Measurements from ENCODE around the gene SMIM45.

SMIM45 gene

GRCh38 chr22:41946629-41947423 is 5.1 kb upstream of the SMIM45 start, which contains the start of gene CENPM:
TSS of gene CENPM (minus strand) at chr22:41947152. CDS start at chr22:41947076, 76 bp downstream.
- no peak for TF ChIP-seq SMC3 (conservative IDR thresholded peaks at IDR 0.05; ENCODE audit: poor library complexity)
- peak; percentile 99 for TF ChIP-seq MXI1 (conservative IDR thresholded peaks at IDR 0.05; ENCODE audit: poor library complexity, severe bottlenecking)
- peak; percentile 24 for TF ChIP-seq REST (IDR thresholded peaks at IDR 0.05; ENCODE audit: borderline replicate concordance)
- no peak for TF ChIP-seq TAF1 (IDR thresholded peaks at IDR 0.05; ENCODE audit: low read depth)
- peak; percentile 48 for TF ChIP-seq POLR2AphosphoS5 (IDR thresholded peaks at IDR 0.05)
- TF ChIP-seq EP300 (conservative IDR thresholded peaks at IDR 0.05; ENCODE audit: poor library complexity, severe bottlenecking): no peak
- TF ChIP-seq, protein P1, sequence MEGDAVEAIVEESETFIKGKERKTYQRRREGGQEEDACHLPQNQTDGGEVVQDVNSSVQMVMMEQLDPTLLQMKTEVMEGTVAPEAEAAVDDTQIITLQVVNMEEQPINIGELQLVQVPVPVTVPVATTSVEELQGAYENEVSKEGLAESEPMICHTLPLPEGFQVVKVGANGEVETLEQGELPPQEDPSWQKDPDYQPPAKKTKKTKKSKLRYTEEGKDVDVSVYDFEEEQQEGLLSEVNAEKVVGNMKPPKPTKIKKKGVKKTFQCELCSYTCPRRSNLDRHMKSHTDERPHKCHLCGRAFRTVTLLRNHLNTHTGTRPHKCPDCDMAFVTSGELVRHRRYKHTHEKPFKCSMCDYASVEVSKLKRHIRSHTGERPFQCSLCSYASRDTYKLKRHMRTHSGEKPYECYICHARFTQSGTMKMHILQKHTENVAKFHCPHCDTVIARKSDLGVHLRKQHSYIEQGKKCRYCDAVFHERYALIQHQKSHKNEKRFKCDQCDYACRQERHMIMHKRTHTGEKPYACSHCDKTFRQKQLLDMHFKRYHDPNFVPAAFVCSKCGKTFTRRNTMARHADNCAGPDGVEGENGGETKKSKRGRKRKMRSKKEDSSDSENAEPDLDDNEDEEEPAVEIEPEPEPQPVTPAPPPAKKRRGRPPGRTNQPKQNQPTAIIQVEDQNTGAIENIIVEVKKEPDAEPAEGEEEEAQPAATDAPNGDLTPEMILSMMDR (IDR thresholded peaks at IDR 0.05; ENCODE audit: poor library complexity, severe bottlenecking): peak; percentile 48
- peak; percentile 33 for TF ChIP-seq RAD21 (conservative IDR thresholded peaks at IDR 0.05)
- TF ChIP-seq EZH2 (IDR thresholded peaks at IDR 0.05; ENCODE audit: borderline replicate concordance, insufficient read depth, low read length, poor library complexity, severe bottlenecking): no peak
- Histone ChIP-seq H3K9ac (ENCODE audit: low read length) (peak within 1 kb of the TSS; percentile 52), H3K27ac (ENCODE audit: low read length) (peak within 1 kb of the TSS; percentile 44)

GRCh38 chr22:41947424-41948080 is 4.4 kb upstream of the SMIM45 start:
- H3K27me3 ChIP-seq (ENCODE audit: insufficient read depth, low read depth, low read length): no peaks in the 10 kb centered on the region
- H3K4me3 ChIP-seq (ENCODE audit: low read length): peak overlapping the region; percentile 92
- no peaks in the 10 kb centered on the region for H4K20me1 ChIP-seq (ENCODE audit: insufficient read depth)
- peak overlapping the region; percentile 44 for H3K27ac ChIP-seq (ENCODE audit: low read length)
- no peak overlapping the region for H2AFZ ChIP-seq (ENCODE audit: low read depth, low read length)
- H3K79me2 ChIP-seq (replicated peaks; ENCODE audit: insufficient read depth, low read length): no peaks in the 10 kb centered on the region
- H3K36me3 ChIP-seq (ENCODE audit: insufficient read depth, low read length): no peaks in the 10 kb centered on the region
- peak overlapping the region; percentile 44 for H3K9ac ChIP-seq (ENCODE audit: low read length)
- H3K9me3 ChIP-seq (ENCODE audit: low read length): no peaks in the 10 kb centered on the region
- no peaks in the 10 kb centered on the region for H3K9me2 ChIP-seq (ENCODE audit: insufficient read depth, low read length)
- H3F3A ChIP-seq (ENCODE audit: insufficient read depth, low read length, poor library complexity, severe bottlenecking): no peaks in the 10 kb centered on the region
- TF ChIP-seq SMC3 (conservative IDR thresholded peaks at IDR 0.05; ENCODE audit: poor library complexity): no peak
- no peak for TF ChIP-seq REST (IDR thresholded peaks at IDR 0.05; ENCODE audit: borderline replicate concordance)
- no peak for TF ChIP-seq EZH2 (IDR thresholded peaks at IDR 0.05; ENCODE audit: borderline replicate concordance, insufficient read depth, low read length, poor library complexity, severe bottlenecking)
- peak overlapping the region; percentile 17 for H3K4me2 ChIP-seq (ENCODE audit: low read length)

More at GRCh38 chr22:41946629-41947423, 5.1 kb upstream of the SMIM45 start, which contains the start of gene CENPM:
- H3K4me3 ChIP-seq (ENCODE audit: low read length): peak within 1 kb of the TSS; percentile 92
- H3K79me2 ChIP-seq (replicated peaks; ENCODE audit: insufficient read depth, low read length): no peaks in the 10 kb centered on the region
- no peaks in the 10 kb centered on the region for H3K9me3 ChIP-seq (ENCODE audit: low read length)
- no peaks in the 10 kb centered on the region for H3K27me3 ChIP-seq (ENCODE audit: insufficient read depth, low read depth, low read length)
- no peaks in the 10 kb centered on the region for H3K36me3 ChIP-seq (ENCODE audit: insufficient read depth, low read length)
- peak within 1 kb of the TSS; percentile 53 for H2AFZ ChIP-seq (ENCODE audit: low read depth, low read length)
- H3F3A ChIP-seq (ENCODE audit: insufficient read depth, low read length, poor library complexity, severe bottlenecking): no peaks in the 10 kb centered on the region
- no peaks in the 10 kb centered on the region for H3K9me2 ChIP-seq (ENCODE audit: insufficient read depth, low read length)
- H3K4me2 ChIP-seq (ENCODE audit: low read length): peak within 1 kb of the TSS; percentile 63
- H4K20me1 ChIP-seq (ENCODE audit: insufficient read depth): no peaks in the 10 kb centered on the region

Data from neural cell (in vitro differentiated cells).